HS-27A (cell line): ENCODE measurements around the gene MMP28.

ENCODE experiments used
- DNase-seq: peaks from one replicate; pipeline ENCODE4 v3.0.0-alpha.2; 2012; ENCODE audit warnings: low read depth, missing footprints

Gene MMP28, protein sequence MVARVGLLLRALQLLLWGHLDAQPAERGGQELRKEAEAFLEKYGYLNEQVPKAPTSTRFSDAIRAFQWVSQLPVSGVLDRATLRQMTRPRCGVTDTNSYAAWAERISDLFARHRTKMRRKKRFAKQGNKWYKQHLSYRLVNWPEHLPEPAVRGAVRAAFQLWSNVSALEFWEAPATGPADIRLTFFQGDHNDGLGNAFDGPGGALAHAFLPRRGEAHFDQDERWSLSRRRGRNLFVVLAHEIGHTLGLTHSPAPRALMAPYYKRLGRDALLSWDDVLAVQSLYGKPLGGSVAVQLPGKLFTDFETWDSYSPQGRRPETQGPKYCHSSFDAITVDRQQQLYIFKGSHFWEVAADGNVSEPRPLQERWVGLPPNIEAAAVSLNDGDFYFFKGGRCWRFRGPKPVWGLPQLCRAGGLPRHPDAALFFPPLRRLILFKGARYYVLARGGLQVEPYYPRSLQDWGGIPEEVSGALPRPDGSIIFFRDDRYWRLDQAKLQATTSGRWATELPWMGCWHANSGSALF

DNA sequence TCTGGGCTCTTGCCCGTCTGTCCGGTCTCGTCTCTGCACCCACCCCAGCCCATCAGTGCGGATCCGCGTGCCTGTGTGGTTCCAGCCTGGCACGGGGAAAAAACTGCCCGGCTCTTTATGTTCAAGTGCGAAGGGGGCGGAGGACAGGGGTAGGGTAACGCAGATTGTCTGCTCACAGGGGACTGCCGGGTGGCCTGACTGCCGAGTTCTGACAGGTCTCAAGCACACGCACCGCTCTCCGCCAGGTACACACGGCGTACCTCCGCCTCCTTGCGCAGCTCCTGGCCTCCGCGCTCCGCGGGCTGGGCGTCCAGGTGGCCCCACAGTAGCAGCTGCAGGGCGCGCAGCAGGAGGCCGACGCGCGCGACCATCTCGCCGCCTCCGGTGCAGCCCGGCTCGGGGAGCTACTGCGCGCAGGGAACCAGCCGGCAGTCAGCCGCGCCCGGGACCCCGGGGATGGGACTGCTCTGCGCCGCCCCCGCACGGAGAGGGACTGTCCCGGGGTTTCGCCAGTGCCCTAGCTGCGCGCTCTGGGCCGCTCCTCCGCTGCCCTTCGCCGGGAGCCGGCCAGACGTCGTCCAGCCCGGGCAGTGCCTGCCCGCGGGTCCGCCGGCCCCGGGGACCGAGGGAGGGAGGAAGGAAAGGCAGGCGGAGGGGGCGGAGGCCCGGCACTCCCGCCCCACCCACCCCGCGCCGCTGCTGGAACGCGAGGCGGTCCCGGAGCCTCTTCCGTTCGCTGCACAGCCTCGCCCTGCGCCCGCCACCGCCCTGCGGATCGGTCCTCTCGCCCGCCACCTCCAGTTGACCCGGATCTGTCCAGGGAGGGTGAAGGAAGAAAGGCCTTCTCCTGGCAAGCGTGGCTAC, at the start of gene MMP28:
Gene MMP28, minus strand, starts transcription at position 635 of the 864 bp plus-strand sequence. Its CDS starts 264 bp downstream, at position 371.
- DNase-seq: no peak

DNA sequence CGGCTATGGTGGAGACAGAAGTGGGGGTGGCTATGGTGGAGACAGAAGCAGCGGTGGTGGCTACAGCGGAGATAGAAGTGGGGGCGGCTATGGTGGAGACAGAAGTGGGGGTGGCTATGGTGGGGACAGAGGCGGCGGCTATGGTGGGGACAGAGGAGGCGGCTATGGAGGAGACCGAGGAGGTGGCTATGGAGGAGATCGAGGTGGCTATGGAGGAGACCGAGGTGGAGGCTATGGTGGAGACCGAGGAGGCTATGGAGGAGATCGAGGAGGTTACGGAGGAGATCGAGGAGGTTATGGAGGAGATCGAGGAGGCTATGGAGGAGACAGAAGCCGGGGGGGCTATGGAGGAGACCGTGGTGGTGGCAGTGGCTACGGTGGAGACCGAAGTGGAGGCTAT, 49.1 kb upstream of the MMP28 start:
- no peak for DNase-seq

DNA sequence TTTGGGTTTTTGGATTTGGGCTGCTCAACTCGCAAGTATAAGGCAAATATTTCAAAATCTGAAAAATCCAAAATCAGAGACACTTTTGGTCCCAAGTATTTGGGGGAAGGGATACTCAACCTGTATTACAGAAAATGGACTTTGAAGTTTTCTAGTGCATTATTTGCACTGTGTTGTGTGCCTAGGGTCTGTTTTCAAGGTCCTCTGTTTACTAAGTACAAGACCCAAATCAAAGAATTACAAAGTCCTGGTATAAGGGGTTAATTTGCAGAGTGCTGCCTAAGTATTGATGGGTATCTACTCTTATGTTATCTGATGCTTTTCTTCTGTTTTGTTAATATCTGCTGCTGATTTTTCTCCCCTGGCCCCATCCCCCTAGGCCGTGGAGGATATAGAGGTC, 48.3 kb upstream of the MMP28 start:
- no peak for DNase-seq

DNA sequence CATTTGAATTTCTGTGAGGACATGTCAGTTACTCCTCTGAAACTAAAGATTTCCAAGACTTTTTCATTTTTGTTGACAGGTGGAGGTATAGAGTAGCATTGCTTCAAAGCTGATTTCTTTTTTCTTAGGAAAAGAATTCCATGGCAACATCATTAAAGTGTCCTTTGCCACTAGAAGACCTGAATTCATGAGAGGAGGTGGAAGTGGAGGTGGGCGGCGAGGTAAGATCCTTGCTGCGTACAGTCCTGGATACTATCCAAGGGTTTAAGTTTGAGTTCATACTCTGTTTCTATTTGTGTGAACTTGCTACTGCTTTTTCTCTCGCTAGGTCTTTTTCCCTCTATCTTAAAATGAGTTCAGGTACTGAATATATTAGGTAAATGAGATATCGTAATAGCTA, 46.8 kb upstream of the MMP28 start:
- DNase-seq: no peak

DNA sequence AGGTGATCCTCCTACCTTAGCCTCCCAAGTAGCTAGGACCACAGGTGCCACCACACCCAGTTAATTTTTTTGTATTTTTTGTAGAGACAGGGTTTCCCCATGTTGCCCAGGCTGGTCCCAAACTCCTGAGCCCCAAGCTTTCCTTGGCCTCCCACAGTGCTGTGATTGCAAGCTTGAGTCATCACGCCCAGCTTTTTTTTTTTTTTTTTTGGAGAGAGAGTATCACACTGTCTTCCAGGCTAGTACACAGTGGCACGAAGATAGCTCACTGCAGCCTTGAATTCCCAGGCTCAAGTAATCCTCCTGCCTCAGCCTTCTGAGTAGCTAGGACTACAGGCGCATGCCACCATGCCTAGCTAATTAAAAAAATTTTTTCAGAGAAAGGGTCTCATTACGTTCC, 46.1 kb upstream of the MMP28 start:
- no peak for DNase-seq

DNA sequence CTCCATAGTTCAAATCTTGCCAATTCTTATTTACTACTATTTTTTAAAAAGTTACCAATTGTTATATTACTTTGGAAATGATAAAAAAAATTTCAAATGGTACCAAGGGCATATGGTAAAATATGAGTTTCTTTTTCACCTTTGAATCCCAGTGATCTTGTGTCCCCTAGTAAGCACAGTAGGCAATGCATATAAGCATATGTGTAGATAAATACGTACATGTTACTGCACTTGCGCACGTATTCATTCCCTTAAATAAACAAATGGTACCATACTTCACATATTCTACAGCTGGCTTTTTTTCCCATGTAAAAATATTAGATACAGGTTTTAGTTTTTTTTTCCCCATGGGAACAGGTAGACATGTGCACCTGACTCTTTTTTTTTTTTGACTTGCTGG, 45.7 kb upstream of the MMP28 start:
- no peak for DNase-seq

DNA sequence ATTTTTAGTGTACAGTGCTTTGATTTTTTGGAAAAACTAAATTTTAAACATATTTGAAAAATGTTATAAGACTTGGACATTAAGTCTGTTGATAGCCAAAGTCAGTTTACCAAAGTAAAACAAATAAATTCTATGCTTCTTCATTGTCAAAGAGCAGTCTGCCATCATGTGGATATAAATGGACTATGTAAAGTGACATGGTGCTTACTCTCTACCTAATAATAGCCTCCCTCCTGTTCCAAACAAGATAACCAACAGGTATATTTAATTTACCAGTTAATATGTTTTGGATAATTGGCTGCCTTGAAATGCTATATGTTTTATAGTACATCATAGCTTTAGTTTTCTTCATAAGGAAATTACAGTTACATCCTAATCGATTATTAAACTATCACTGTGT, 29.8 kb upstream of the MMP28 start:
- DNase-seq: no peak

DNA sequence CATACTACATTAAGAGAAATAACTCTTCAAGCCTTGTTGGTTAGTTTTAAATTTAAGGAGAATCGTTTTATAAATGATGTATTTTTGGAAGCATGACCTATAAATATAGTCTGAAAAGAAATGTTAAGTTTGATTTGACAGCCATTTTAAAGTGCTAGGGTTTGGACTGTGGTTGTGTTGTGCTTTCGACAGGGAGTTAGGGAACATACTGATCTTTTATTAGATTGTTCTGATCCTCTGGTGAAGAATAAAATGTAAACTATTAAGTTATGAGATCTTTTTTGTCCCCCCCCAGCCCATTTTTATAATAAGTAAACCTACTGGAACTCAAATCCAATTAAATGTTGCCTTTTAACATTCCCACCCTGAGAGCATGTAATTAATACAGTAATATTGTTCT, 25.9 kb upstream of the MMP28 start:
- DNase-seq: no peak

DNA sequence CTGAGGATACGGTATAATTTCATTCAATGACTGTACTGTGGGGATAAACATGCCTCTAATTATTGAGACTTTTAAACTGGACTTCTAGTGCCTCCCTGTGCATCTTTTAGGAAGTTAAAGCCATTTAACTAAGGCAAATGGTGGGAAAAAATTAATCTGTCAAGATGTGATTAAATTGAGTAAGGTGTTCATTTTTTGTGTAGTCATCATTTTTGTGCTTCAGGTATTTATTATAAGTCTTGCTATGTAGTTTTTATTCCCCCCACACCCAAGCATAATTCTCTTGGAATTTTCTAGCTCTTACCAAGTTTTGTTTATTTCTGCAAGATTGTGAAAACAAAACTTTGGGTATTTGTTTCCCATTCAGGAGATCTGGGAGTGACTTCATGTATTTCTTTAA, 24.0 kb upstream of the MMP28 start:
- DNase-seq: no peak

DNA sequence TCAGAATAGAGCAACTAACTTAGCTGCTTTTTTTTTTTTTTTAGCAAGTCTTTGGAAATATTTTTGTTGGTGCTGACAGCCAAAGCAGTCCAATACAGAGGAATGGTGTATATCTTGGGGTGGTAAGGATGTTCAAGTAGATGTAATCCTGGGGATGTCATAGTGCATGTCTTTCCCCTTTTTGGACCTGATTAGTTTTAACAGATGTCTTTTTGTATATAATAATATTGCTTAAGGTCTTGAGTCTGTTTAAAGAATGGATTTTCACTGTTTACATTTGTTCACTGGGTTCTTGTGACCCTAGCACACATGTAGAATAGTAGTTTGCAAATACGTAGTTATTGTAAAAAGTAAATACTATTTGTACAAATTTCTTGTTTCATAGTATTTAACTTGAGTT, 21.8 kb upstream of the MMP28 start:
- no peak for DNase-seq

DNA sequence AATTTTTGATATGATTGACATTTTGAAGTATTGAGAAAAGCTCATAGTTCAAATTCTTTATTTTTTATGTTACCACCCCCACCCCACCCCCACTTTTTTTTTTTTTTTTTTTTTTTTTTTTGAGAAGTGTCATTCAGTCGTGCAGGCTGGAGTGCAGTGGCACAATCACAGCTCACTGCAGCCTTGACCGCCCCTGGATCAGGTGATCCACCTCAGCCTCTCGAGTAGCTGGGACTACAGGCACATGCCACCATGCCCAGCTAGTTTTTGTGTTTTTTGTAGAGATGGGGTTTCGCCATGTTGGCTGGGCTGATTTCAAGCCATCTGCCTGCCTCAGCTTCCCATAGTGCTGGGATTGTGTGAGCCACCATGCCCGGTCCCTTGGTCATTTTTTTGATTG, 21.3 kb upstream of the MMP28 start:
- no peak for DNase-seq

DNA sequence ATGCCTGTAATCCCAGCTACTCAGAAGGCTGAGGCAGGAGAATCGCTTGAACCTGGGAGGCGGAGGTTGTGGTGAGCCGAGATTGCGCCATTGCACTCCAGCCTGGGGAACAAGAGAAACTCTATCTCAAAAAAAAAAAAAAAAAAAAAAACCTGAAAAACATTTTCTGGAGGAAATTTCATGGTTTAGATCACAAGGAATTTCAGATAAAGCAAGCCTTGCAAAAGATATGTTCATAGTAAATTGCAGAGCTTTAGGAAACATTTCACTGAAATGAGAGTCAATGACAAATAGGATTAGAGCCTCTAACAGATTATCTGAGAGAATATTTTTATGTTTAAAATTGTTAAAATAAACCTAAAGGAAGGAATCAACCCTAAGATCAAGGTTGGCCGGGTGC, 17.0 kb upstream of the MMP28 start:
- no peak for DNase-seq

DNA sequence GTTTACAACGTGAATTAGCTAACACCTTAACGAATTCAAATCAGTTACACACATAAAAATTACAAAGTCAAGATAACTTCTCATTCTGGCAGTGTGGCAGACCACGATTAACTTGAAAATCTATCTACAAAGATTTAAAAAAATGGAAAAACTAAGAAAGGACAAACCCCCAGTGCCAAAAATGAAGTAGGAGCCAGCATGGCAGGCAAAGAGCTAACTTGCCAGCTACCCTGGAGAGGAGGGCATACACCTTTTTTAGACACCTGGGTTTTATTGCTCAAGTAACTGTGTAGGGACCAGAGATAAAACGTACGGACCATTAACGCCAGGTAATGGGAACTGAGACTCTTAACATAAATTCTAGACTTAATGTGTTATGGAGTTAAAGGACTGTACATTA, 16.3 kb upstream of the MMP28 start:
- no peak for DNase-seq

DNA sequence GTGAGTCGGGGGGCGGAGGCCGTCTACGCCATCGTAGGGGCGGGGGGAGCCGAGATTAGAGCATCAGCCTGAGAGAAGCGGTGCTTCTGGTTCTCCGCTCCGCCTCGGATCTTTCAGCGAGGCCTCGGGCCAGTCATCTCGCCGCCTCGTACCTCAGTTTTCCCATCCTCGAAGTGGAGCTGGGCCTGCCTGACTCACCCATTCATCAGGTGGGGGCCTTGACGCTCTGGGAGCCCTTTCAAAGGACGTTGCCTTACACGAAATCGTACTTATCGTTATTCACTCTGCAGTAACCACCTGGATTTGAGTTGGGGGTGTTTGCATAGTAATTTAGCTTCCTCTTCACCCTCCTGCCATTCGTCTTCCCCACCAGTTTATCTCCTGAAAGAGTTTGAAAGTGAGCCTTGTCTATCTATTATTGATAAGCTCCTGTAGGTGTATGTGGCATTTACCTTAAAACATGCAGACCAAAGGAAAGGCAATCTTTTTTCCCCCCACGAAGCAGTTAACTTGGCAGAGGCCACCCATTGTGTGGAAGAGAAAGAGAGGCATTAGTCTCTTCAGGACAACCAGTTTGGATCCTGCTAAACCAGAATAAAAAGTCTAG, 14.5 kb upstream of the MMP28 start:
- DNase-seq: no peak

DNA sequence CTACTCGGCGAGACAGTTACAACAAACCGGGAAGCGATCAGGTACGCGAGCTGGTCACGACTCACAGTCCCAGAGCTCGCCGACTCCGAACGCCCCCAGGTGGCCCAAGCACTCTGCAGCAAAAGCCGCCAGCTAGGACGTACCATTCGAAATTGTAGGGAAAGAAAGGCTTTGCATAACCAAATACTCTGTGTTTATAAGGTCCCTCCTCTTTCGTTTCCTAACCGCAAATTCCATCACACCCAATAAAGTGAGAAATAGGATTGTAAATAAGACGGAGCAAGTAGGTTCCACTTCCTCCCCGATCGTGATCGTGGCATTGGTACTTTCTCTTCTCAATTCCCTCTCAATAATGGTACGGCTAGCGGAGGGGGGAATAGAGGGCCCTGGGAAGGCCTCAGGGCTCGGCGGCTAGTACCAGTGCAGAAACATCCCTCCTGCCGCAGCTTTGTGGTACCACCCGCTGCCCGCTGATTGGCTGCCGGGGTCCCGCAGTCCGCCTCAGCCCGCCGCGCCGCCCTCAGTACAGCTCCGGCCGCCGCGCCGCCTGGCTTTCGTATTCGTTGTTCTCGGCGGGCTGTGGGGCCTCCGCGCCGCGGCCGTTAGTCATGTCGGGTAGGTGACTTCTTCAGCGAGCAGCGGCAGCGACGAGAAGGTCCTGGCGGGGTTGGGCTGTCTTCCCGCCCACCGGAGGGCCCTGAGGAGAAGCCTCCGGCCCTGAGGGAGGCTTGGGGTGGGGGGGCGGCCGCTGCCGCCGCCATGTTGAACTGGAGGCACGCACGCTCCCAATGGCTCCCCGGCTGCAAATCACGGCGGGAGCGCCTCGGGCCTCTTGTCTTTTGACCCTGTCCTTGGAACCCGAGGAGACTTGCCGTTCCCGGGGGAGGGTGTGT, 13.8 kb upstream of the MMP28 start, which contains the start of gene TAF15:
Gene TAF15, plus strand, starts transcription at position 523 of the 893 bp plus-strand sequence. Its CDS starts 86 bp downstream, at position 609.
- DNase-seq: peak; percentile 82

DNA sequence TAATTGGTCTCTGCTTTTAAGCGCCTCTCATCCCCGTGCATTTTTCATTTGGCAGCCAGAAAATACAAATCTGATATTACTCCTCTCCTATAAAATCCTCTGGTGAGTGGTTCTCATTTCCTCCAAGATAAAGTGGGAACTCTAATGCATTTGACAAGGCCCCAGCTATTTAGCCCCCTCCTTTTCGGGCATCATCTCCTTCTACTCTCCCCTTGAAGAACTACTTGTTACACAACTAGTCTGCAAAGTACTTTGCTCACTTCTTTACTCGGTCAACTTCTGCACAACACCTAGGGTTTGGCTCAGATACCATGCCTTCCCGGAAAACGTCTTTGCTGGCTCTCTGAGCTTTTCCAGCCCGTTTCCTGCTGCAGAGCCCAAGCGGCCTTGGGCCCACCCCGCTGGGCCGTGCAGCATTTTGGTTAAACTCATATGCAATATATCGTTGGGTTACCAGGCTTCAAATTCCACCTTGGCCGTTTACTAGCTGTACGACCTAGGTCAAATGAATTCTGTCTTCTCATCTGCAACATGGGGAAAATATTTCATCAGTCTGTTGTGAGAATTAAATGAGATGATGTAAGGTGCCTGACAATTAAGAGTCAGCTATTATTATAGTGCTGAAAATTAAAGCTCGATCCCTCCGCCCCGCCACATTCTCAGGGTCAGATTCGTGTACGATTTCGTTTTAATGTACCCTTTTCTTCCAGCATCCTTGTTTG, 13.0 kb upstream of the MMP28 start:
- no peak for DNase-seq

DNA sequence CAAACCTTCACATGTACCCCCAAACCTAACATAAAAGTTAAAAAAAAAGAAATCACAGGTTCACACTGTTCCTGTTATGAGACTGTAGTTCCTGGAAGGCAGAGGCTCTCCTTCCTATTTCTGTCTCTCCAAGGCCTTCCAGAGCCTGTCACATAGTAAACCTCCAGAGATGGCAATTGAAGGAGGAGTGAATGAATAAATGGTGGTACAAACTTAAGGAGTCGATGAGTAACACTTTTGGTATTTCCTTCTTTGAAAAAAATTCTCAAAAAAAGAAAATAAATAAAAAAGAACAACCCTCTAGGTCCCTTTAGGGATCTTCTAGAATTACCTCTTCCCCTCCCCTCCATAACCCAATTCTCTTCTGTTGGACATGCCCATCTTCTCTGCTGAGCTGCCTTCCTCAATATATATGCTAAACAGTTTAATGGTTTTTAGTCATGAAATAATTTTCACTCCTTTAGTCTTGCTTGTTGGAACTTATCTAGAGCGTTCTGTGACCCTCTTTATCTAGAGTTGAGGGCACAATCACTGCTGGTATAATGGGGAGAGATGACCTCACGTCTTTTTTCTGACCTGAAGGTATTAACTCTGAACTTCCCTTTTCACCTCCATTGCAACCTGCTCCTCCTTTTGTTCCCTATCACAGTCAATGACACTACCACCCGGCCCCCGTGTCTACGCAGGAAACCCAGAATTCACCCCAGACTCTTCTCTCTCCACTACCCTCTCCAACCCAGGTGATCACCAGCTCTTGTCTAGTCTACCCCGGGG, 12.1 kb upstream of the MMP28 start:
- DNase-seq: no peak

DNA sequence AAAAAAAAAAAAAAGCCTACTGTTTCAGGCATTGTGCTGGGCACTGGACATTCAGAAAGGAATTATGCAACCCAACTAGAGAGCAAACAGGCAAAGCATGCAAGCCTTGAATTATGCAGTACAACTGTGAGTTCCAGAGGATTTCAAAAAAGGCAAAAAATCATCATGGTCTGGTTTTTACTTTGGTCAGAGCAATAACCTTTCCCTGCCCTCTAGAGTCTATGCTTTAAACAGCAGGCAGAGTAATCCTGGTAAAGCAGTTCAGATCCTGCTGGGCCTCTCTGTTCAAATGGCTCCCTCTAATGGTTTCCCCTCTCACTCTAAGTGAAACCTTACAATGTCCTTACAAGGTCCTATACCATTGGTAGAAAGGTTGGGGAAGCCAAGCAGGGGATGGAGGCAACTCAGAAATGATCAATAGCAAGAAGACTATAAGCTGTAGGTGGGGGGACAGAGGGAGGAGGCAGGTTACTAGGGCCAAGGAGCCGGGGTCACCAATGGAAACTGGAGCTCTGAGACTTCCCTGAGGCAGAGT, 9.3 kb upstream of the MMP28 start:
- DNase-seq: no peak

DNA sequence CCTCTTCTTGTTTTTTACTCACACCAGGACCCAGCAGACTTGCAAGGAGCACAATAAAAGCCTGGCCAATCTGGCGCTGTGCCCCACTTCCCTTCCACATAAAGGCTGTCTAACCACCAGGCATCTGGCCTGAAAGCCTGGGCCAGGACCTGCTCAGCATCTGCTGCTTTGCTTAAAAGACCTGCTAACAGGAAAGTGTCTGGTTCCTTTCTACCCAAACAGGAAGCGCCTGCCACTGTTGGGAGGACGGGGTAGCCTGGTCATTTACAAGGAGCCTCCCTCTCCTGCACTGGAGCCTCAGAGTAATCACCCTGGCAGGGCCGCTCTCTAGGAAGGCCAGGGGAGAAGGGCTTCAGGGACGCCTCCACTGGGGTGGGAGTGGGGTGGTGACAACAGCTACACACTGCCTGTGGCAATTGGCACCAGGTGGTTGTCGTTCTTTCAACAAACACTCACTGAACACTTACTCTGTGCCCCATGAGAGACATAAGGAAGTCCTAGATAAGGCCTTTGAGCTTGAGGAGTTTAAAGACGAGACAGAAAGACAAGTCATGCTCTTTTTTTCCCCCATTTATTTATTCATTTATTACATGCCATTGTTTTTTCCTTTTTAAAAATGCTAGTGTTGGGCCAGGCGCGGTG, 6.3 kb upstream of the MMP28 start:
- DNase-seq: no peak
